ENCODE measurements around the gene RAB11B.
"Not testable (repeated sequence)": the region's sequence is repeated elsewhere in the genome, so short reads cannot be mapped to it uniquely, and the experiment has no call there.

The RAB11B gene

GRCh38 chr19:8389891-8390616, at the start of gene RAB11B:
RAB11B (plus strand) TSS chr19:8390360; CDS start chr19:8390417, 57 bp downstream.
- peak; percentile 99 for DNase-seq (ENCODE audit: low spot score)
- Histone ChIP-seq H3K9me3 (ENCODE audit: severe bottlenecking) (no peaks in the 10 kb centered on the region), H3K27ac (ENCODE audit: poor library complexity, severe bottlenecking) (peak within 1 kb of the TSS; percentile 88), H3K27me3 (ENCODE audit: insufficient read depth, poor library complexity, severe bottlenecking) (no peaks in the 10 kb centered on the region), H3K36me3 (ENCODE audit: low read depth) (no peaks in the 10 kb centered on the region), H3K4me3 (ENCODE audit: severe bottlenecking) (peak within 1 kb of the TSS; percentile 97), H3K4me1 (ENCODE audit: insufficient read depth, poor library complexity, severe bottlenecking) (peaks cover 16% of the 10 kb centered on the region)
- ATAC-seq (ENCODE audit: low read depth), result peak; percentile 94
- no peak for TF ChIP-seq CTCF (IDR thresholded peaks at IDR 0.05; ENCODE audit: poor library complexity, severe bottlenecking)

GRCh38 chr19:8341504-8341903, 48.7 kb upstream of the RAB11B start:
- not testable (repeated sequence) for DNase-seq (ENCODE audit: low spot score); H3K27me3 ChIP-seq (ENCODE audit: insufficient read depth, poor library complexity, severe bottlenecking); H3K36me3 ChIP-seq (ENCODE audit: low read depth); ATAC-seq (ENCODE audit: low read depth); H3K4me1 ChIP-seq (ENCODE audit: insufficient read depth, poor library complexity, severe bottlenecking); H3K4me3 ChIP-seq (ENCODE audit: severe bottlenecking); H3K9me3 ChIP-seq (ENCODE audit: severe bottlenecking); H3K27ac ChIP-seq (ENCODE audit: poor library complexity, severe bottlenecking)

GRCh38 chr19:8342316-8342683, 47.9 kb upstream of the RAB11B start:
- Histone ChIP-seq H3K27ac (ENCODE audit: poor library complexity, severe bottlenecking) (no peak overlapping the region), H3K36me3 (ENCODE audit: low read depth) (no peaks in the 10 kb centered on the region), H3K4me1 (ENCODE audit: insufficient read depth, poor library complexity, severe bottlenecking) (no peaks in the 10 kb centered on the region), H3K9me3 (ENCODE audit: severe bottlenecking) (no peaks in the 10 kb centered on the region), H3K27me3 (ENCODE audit: insufficient read depth, poor library complexity, severe bottlenecking) (no peaks in the 10 kb centered on the region), H3K4me3 (ENCODE audit: severe bottlenecking) (no peak overlapping the region)
- no peak for TF ChIP-seq CTCF (IDR thresholded peaks at IDR 0.05; ENCODE audit: poor library complexity, severe bottlenecking)
- ATAC-seq (ENCODE audit: low read depth) (no peak), DNase-seq (ENCODE audit: low spot score) (no peak)

- Histone ChIP-seq H3K27me3 (ENCODE audit: insufficient read depth, poor library complexity, severe bottlenecking) (no peaks in the 10 kb centered on the region), H3K4me1 (ENCODE audit: insufficient read depth, poor library complexity, severe bottlenecking) (no peaks in the 10 kb centered on the region), H3K27ac (ENCODE audit: poor library complexity, severe bottlenecking) (no peak within 1 kb of the TSS), H3K9me3 (ENCODE audit: severe bottlenecking) (no peaks in the 10 kb centered on the region), H3K36me3 (ENCODE audit: low read depth) (no peaks in the 10 kb centered on the region), H3K4me3 (ENCODE audit: severe bottlenecking) (peak within 1 kb of the TSS; percentile 41)
- DNase-seq (ENCODE audit: low spot score) (peak; percentile 95), ATAC-seq (ENCODE audit: low read depth) (peak; percentile 99)
- TF ChIP-seq CTCF (IDR thresholded peaks at IDR 0.05; ENCODE audit: poor library complexity, severe bottlenecking), result no peak
Measured at GRCh38 chr19:8342684-8343482, 47.3 kb upstream of the RAB11B start, which contains the start of gene KANK3. KANK3 (minus strand) TSS chr19:8343262; CDS start chr19:8337828, 5,434 bp downstream.

GRCh38 chr19:8343483-8343844, 46.7 kb upstream of the RAB11B start:
- DNase-seq (ENCODE audit: low spot score), result no peak
- H3K4me1 ChIP-seq (ENCODE audit: insufficient read depth, poor library complexity, severe bottlenecking), result no peaks in the 10 kb centered on the region
- no peaks in the 10 kb centered on the region for H3K9me3 ChIP-seq (ENCODE audit: severe bottlenecking)
- no peak for TF ChIP-seq CTCF (IDR thresholded peaks at IDR 0.05; ENCODE audit: poor library complexity, severe bottlenecking)
- H3K36me3 ChIP-seq (ENCODE audit: low read depth), result no peaks in the 10 kb centered on the region
- H3K27ac ChIP-seq (ENCODE audit: poor library complexity, severe bottlenecking), result no peak overlapping the region
- peak; percentile 18; the same call in 1 of the 3 replicates for ATAC-seq (ENCODE audit: low read depth)
- peak overlapping the region; percentile 41 for H3K4me3 ChIP-seq (ENCODE audit: severe bottlenecking)
- no peaks in the 10 kb centered on the region for H3K27me3 ChIP-seq (ENCODE audit: insufficient read depth, poor library complexity, severe bottlenecking)

- not testable (repeated sequence) for ATAC-seq (ENCODE audit: low read depth); H3K27ac ChIP-seq (ENCODE audit: poor library complexity, severe bottlenecking); H3K9me3 ChIP-seq (ENCODE audit: severe bottlenecking); H3K36me3 ChIP-seq (ENCODE audit: low read depth); H3K27me3 ChIP-seq (ENCODE audit: insufficient read depth, poor library complexity, severe bottlenecking); H3K4me3 ChIP-seq (ENCODE audit: severe bottlenecking); DNase-seq (ENCODE audit: low spot score); H3K4me1 ChIP-seq (ENCODE audit: insufficient read depth, poor library complexity, severe bottlenecking)
Measured at GRCh38 chr19:8349629-8350372, 40.4 kb upstream of the RAB11B start.
